HG02870 (cell line): ENCODE results near the gene ANO3.

Source experiments
- ATAC-seq: cut with Tn5 transposase; IDR thresholded peaks from one replicate; pipeline ENCODE4 v1.9.1; 2021; ENCODE audit warnings: mild to moderate bottlenecking, moderate library complexity; ENCODE audit not compliant: unreplicated experiment

ANO3 gene

GRCh38 chr11:26483108-26483507 is 151.2 kb downstream of the ANO3 start:
- ATAC-seq, result no peak

- ATAC-seq, result no peak
Measured at GRCh38 chr11:26490546-26490945, 158.6 kb downstream of the ANO3 start.

- no peak for ATAC-seq
Measured at GRCh38 chr11:26493616-26494015, 161.7 kb downstream of the ANO3 start.

- no peak for ATAC-seq
Measured at GRCh38 chr11:26507229-26507628, 175.3 kb downstream of the ANO3 start.

GRCh38 chr11:26510164-26510563 is 178.2 kb downstream of the ANO3 start:
- no peak for ATAC-seq

GRCh38 chr11:26510756-26511155 is 178.8 kb downstream of the ANO3 start:
- no peak for ATAC-seq

GRCh38 chr11:26512196-26512595 is 180.3 kb downstream of the ANO3 start:
- no peak for ATAC-seq

- ATAC-seq, result no peak
Measured at GRCh38 chr11:26519469-26519868, 187.5 kb downstream of the ANO3 start.

- no peak for ATAC-seq
Measured at GRCh38 chr11:26522912-26523610, 191.1 kb downstream of the ANO3 start.

- no peak for ATAC-seq
Measured at GRCh38 chr11:26527685-26528084, 195.8 kb downstream of the ANO3 start.

GRCh38 chr11:26537341-26537740 is 205.4 kb downstream of the ANO3 start:
- no peak for ATAC-seq

GRCh38 chr11:26539517-26539916 is 207.6 kb downstream of the ANO3 start:
- no peak for ATAC-seq

- ATAC-seq, result no peak
Measured at GRCh38 chr11:26541870-26542269, 209.9 kb downstream of the ANO3 start.

GRCh38 chr11:26549176-26549575 is 217.2 kb downstream of the ANO3 start:
- ATAC-seq, result no peak

- no peak for ATAC-seq
Measured at GRCh38 chr11:26550022-26550421, 218.1 kb downstream of the ANO3 start.

- no peak for ATAC-seq
Measured at GRCh38 chr11:26551186-26551801, 219.4 kb downstream of the ANO3 start.

GRCh38 chr11:26553182-26553581 is 221.3 kb downstream of the ANO3 start:
- ATAC-seq, result no peak

- ATAC-seq, result no peak
Measured at GRCh38 chr11:26554455-26554854, 222.5 kb downstream of the ANO3 start.

GRCh38 chr11:26556582-26556981 is 224.7 kb downstream of the ANO3 start:
- ATAC-seq, result no peak

- no peak for ATAC-seq
Measured at GRCh38 chr11:26557666-26558065, 225.7 kb downstream of the ANO3 start.

GRCh38 chr11:26558190-26558589 is 226.3 kb downstream of the ANO3 start:
- no peak for ATAC-seq

- no peak for ATAC-seq
Measured at GRCh38 chr11:26569646-26570045, 237.7 kb downstream of the ANO3 start.
